Gastrocnemius medialis (tissue), 4 donors: ENCODE data around the gene HTR1A. TPM values are rescaled to one million over a fixed set of nuclear protein-coding genes. Genes with fewer than 3 reads are reported as not detected.

ENCODE experiments used
- ATAC-seq, 2 donors: fragments of 150-250 bp; one replicate each; pipeline ENCODE4 v1.9.1; 2016
- DNase-seq, 2 donors: peaks; one replicate each; pipeline ENCODE4 v3.0.0-alpha.2; 2019
- H3K27ac ChIP-seq, 4 donors: fragments of 200-600 bp; sonication (generic); 1 replicate in 1 of 4; 2 replicates in 3 of 4; pipeline ENCODE4 v1.5.1; 2016 to 2018; ENCODE audit warnings: mild to moderate bottlenecking in 2 of 4, moderate library complexity in 1 of 4
- H3K27me3 ChIP-seq, 3 donors: fragments of 200-600 bp; sonication (generic) in 2 of 3; 1 replicate in 1 of 3; 2 replicates in 2 of 3; pipeline versions ENCODE4 v1.5.1 to v1.6.0; 2016 to 2019; ENCODE audit warnings: mild to moderate bottlenecking in 1 of 3, moderate library complexity in 1 of 3
- H3K36me3 ChIP-seq, 2 donors: fragments of 200-600 bp; sonication (generic) in 1 of 2; one replicate each; pipeline ENCODE4 v1.5.1; 2017 to 2018
- H3K4me1 ChIP-seq, 2 donors: fragments of 200-600 bp; sonication (generic) in 1 of 2; one replicate each; pipeline ENCODE4 v1.5.1; 2016 to 2017; ENCODE audit warnings: mild to moderate bottlenecking in 2 of 2
- H3K4me3 ChIP-seq, 4 donors: fragments of 200-600 bp; sonication (generic) in 3 of 4; 1 replicate in 1 of 4; 2 replicates in 3 of 4; pipeline ENCODE4 v1.5.1; 2016 to 2019; ENCODE audit warnings: mild to moderate bottlenecking in 2 of 4
- H3K9me3 ChIP-seq, 3 donors: fragments of 200-600 bp; sonication (generic) in 2 of 3; 1 replicate in 1 of 3; 2 replicates in 2 of 3; pipeline ENCODE4 v1.5.1; 2016 to 2019
- CTCF ChIP-seq, 5 experiments: fragments of 450-650 bp in 3 of 5; fragments of 200-600 bp in 2 of 5; sonication (generic) in 2 of 5; IDR thresholded peaks in 4 of 5; conservative IDR thresholded peaks in 1 of 5; 1 replicate in 4 of 5; 2 replicates in 1 of 5; pipeline ENCODE4 v1.5.1; 2016 to 2019; ENCODE audit warnings: antibody characterized with exemption in 5 of 5, mild to moderate bottlenecking in 3 of 5, moderate library complexity in 3 of 5
- POLR2A ChIP-seq, 2 donors: fragments of 450-650 bp; IDR thresholded peaks; one replicate each; pipeline ENCODE4 v1.6.1; 2017; ENCODE audit warnings: antibody characterized with exemption in 2 of 2, mild to moderate bottlenecking in 2 of 2, moderate library complexity in 2 of 2
- in situ Hi-C, 4 donors: fragments of 200-750 bp; cut with MboI; loops; one replicate each; pipeline versions ENCODE4 v1.15.0 to v1.8.0; 2017; ENCODE audit warnings: low sequenced_read_pairs in 4 of 4
- intact Hi-C: fragments of 100-400 bp; cut with DNase I; formaldehyde crosslinking; loops from one replicate; pipeline ENCODE4 v1.15.1; 2023; ENCODE audit warnings: low total_unique reads
- total RNA-seq, 4 donors: library from RNA; depleted of rRNA; stranded (reverse); fragments of >200 nt; gene quantifications; one replicate each; pipeline versions ENCODE4 v1.1.0 to v1.2.3, GENCODE V29; 2016

The HTR1A gene
- total RNA-seq, 4 donors from 2014 or later = not detected

- H3K4me1 ChIP-seq = no peaks in the 10 kb centered on the region
- no peak overlapping the region for H3K27ac ChIP-seq
- H3K36me3 ChIP-seq = no peaks in the 10 kb centered on the region
- TF ChIP-seq CTCF (IDR thresholded peaks at IDR 0.05 in 4 of 5, conservative IDR thresholded peaks at IDR 0.05 in 1 of 5) (no peak), POLR2A (IDR thresholded peaks at IDR 0.05) (no peak)
- ATAC-seq (no peak), DNase-seq (no peak)
- intact Hi-C loops (no loop called here), in situ Hi-C loops (no loop called here)
- no peak overlapping the region for H3K4me3 ChIP-seq
- no peaks in the 10 kb centered on the region for H3K9me3 ChIP-seq
- H3K27me3 ChIP-seq = peaks cover 0 to 2% (median 2%) of the 10 kb centered on the region in 3 donors
Observed at GRCh38 chr5:63953217-63953616, 9.0 kb downstream of the HTR1A start.

GRCh38 chr5:63935103-63935502 is 27.1 kb downstream of the HTR1A start:
- DNase-seq (no peak), ATAC-seq (no peak)
- TF ChIP-seq CTCF (IDR thresholded peaks at IDR 0.05 in 4 of 5, conservative IDR thresholded peaks at IDR 0.05 in 1 of 5) (no peak), POLR2A (IDR thresholded peaks at IDR 0.05) (no peak)
- H3K36me3 ChIP-seq = no peaks in the 10 kb centered on the region
- in situ Hi-C loops (no loop called here), intact Hi-C loops (no loop called here)
- H3K9me3 ChIP-seq = no peaks in the 10 kb centered on the region
- no peak overlapping the region for H3K4me3 ChIP-seq
- no peaks in the 10 kb centered on the region for H3K27me3 ChIP-seq
- H3K4me1 ChIP-seq = no peaks in the 10 kb centered on the region
- no peak overlapping the region for H3K27ac ChIP-seq

- DNase-seq (no peak), ATAC-seq (no peak)
Observed at GRCh38 chr5:63931836-63932235, 30.4 kb downstream of the HTR1A start.

GRCh38 chr5:63928451-63928850 is 33.8 kb downstream of the HTR1A start:
- H3K27ac ChIP-seq = no peak overlapping the region
- intact Hi-C loops = no loop called here
- H3K4me3 ChIP-seq = no peak overlapping the region
- H3K4me1 ChIP-seq = no peaks in the 10 kb centered on the region
- in situ Hi-C loops = no loop called here
- no peaks in the 10 kb centered on the region for H3K36me3 ChIP-seq
- no peaks in the 10 kb centered on the region for H3K9me3 ChIP-seq
- ATAC-seq = no peak
- no peak for DNase-seq
- TF ChIP-seq POLR2A (IDR thresholded peaks at IDR 0.05) (no peak), CTCF (IDR thresholded peaks at IDR 0.05 in 4 of 5, conservative IDR thresholded peaks at IDR 0.05 in 1 of 5) (no peak)
- no peaks in the 10 kb centered on the region for H3K27me3 ChIP-seq

More at GRCh38 chr5:63931836-63932235, 30.4 kb downstream of the HTR1A start:
- no peak overlapping the region for H3K4me3 ChIP-seq
- in situ Hi-C loops = no loop called here
- H3K4me1 ChIP-seq = no peaks in the 10 kb centered on the region
- no peak for TF ChIP-seq POLR2A (IDR thresholded peaks at IDR 0.05)
- TF ChIP-seq CTCF (IDR thresholded peaks at IDR 0.05 in 4 of 5, conservative IDR thresholded peaks at IDR 0.05 in 1 of 5) = no peak
- H3K27ac ChIP-seq = no peak overlapping the region
- intact Hi-C loops = no loop called here
- H3K27me3 ChIP-seq = no peaks in the 10 kb centered on the region
- no peaks in the 10 kb centered on the region for H3K36me3 ChIP-seq
- no peaks in the 10 kb centered on the region for H3K9me3 ChIP-seq

GRCh38 chr5:63923914-63924313 is 38.3 kb downstream of the HTR1A start:
- intact Hi-C loops (no loop called here), in situ Hi-C loops (no loop called here)
- H3K27me3 ChIP-seq = no peaks in the 10 kb centered on the region
- no peaks in the 10 kb centered on the region for H3K9me3 ChIP-seq
- ATAC-seq = no peak
- H3K4me3 ChIP-seq = no peak overlapping the region
- TF ChIP-seq CTCF (IDR thresholded peaks at IDR 0.05 in 4 of 5, conservative IDR thresholded peaks at IDR 0.05 in 1 of 5) (no peak), POLR2A (IDR thresholded peaks at IDR 0.05) (no peak)
- no peak overlapping the region for H3K27ac ChIP-seq
- H3K4me1 ChIP-seq = no peaks in the 10 kb centered on the region
- DNase-seq = no peak
- no peaks in the 10 kb centered on the region for H3K36me3 ChIP-seq
